Bronchial epithelial cell (primary cell): ENCODE measurements around the gene C3orf18. TPM values are rescaled to one million over a fixed set of nuclear protein-coding genes. Genes with fewer than 3 reads are reported as not detected.

Experiments used
- DNase-seq: peaks from one replicate; pipeline ENCODE4 v3.0.0-alpha.2; 2010; ENCODE audit warnings: low read depth
- FAIRE-seq: peaks from 2 replicates; lab custom pipeline; 2011; peaks lifted over from hg19 to GRCh38; lab: Jason Lieb, UNC
- H3K27me3 ChIP-seq: 2 replicates; pipeline ENCODE4 v1.5.1; 2011; ENCODE audit warnings: low read length; ENCODE audit not compliant: control insufficient read depth, insufficient read depth
- H3K36me3 ChIP-seq: 2 replicates; pipeline ENCODE4 v1.5.1; 2011; ENCODE audit warnings: low read length; ENCODE audit not compliant: control insufficient read depth, insufficient read depth
- H3K4me3 ChIP-seq: 2 replicates; pipeline ENCODE4 v1.5.1; 2011; ENCODE audit warnings: mild to moderate bottlenecking, low read depth, low read length, control low read depth
- total RNA-seq: library from RNA; depleted of rRNA; stranded (reverse); fragments of >200 nt; gene quantifications from 2 replicates; pipeline ENCODE4 v1.2.1, GENCODE V29; 2014
- TF ChIP-seq, protein P1 (sequence below): IDR thresholded peaks from 2 replicates; pipeline ENCODE4 v1.5.1; 2011; ENCODE audit warnings: mild to moderate bottlenecking, moderate library complexity, low read length, control low read depth, inconsistent platforms; ENCODE audit not compliant: insufficient read depth, severe bottlenecking

C3orf18 gene
- total RNA-seq, 1 donor from 2014 or later, result 3.2 TPM

DNA sequence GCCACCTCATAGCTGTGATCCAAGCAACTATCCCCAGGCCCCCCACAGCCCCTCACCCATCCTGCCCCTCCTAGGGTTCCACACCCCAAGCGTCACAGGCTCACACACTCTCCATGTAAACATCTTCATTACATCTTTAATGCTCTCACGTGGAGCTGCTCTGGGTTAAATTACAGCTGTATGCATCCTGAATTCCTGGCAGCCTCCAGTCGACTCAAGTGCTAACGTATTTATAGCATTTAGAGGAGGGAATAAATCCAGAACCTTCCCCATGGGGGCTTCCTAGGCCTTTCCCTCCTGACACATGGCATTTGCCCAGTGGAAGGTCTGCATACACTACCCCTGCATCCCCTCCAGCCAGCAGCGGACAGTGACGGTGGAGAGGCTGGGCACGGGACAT lies 9.6 kb downstream of the C3orf18 start:
- Histone ChIP-seq H3K36me3 (no peaks in the 10 kb centered on the region), H3K4me3 (no peak overlapping the region), H3K27me3 (peaks cover 1% of the 10 kb centered on the region)
- TF ChIP-seq, protein P1, sequence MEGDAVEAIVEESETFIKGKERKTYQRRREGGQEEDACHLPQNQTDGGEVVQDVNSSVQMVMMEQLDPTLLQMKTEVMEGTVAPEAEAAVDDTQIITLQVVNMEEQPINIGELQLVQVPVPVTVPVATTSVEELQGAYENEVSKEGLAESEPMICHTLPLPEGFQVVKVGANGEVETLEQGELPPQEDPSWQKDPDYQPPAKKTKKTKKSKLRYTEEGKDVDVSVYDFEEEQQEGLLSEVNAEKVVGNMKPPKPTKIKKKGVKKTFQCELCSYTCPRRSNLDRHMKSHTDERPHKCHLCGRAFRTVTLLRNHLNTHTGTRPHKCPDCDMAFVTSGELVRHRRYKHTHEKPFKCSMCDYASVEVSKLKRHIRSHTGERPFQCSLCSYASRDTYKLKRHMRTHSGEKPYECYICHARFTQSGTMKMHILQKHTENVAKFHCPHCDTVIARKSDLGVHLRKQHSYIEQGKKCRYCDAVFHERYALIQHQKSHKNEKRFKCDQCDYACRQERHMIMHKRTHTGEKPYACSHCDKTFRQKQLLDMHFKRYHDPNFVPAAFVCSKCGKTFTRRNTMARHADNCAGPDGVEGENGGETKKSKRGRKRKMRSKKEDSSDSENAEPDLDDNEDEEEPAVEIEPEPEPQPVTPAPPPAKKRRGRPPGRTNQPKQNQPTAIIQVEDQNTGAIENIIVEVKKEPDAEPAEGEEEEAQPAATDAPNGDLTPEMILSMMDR, result no peak
- FAIRE-seq (no peak), DNase-seq (no peak)

DNA sequence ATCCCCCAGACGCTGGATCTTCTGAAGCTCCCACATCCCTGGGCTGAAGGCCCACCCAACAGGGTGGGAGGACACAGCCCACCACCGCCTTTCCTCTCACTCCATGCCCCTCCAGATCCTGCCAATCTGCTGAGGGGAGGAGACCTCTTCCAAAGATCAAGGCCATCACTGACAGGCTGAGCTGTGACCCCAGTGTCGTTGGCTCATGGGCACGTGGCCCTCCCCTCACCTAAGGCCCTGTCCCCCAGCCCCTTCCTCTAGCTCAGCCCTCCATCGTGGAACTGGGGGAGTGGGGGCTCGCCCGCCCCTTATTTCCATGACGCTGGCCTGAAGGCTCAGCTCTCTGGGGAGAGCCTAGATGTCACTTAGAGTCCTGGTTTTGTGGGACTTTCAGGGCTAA lies 10.4 kb downstream of the C3orf18 start:
- DNase-seq (no peak), FAIRE-seq (no peak)
- Histone ChIP-seq H3K4me3 (no peak overlapping the region), H3K36me3 (no peaks in the 10 kb centered on the region), H3K27me3 (peaks cover 1% of the 10 kb centered on the region)
- TF ChIP-seq, protein P1, result no peak

DNA sequence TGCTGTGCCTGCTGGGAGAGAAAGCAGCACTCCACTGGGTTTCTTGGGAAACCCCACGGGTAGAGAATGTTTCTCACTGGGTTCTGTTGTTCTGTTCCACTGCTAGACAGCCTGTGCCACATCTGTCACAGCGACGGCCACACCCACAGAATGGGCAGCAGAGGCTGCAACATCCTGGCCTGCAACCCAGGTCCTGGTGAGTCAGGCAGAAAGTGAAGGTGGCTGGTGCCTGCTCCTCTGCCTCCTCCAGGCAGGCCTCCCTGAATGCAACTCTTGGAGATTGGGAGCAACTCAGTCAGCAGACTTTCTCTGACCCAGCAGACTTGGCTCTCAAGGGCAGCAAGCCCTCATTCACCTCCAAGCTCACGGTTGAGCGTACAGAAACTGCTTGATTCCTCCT lies 13.0 kb downstream of the C3orf18 start:
- Histone ChIP-seq H3K4me3 (no peak overlapping the region), H3K27me3 (peaks cover 1% of the 10 kb centered on the region), H3K36me3 (no peaks in the 10 kb centered on the region)
- TF ChIP-seq, protein P1, result no peak
- DNase-seq (no peak), FAIRE-seq (no peak)

DNA sequence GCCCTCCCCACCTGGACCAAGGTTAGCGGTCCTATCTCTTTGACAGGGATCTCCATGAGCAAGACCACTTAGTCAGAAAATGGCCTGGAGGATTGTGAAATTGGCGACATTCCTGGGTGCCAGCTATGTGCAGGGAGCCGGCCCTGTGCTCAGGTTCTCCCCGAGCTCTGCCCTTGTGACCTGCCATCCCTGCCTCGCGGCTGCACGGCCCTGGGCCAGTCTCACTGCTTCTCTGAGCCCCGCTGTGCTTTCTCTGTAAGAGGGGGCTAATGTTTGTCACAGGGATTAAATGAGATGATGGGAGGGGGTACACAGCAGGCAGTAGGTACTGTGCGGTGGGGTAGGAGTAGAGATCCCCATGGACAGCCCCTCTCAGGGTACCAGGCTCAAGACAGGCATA lies 14.9 kb downstream of the C3orf18 start:
- FAIRE-seq (no peak), DNase-seq (no peak)
- TF ChIP-seq, protein P1, result no peak
- H3K36me3 ChIP-seq, result no peaks in the 10 kb centered on the region
- H3K27me3 ChIP-seq, result peaks cover 1% of the 10 kb centered on the region
- H3K4me3 ChIP-seq, result no peak overlapping the region

DNA sequence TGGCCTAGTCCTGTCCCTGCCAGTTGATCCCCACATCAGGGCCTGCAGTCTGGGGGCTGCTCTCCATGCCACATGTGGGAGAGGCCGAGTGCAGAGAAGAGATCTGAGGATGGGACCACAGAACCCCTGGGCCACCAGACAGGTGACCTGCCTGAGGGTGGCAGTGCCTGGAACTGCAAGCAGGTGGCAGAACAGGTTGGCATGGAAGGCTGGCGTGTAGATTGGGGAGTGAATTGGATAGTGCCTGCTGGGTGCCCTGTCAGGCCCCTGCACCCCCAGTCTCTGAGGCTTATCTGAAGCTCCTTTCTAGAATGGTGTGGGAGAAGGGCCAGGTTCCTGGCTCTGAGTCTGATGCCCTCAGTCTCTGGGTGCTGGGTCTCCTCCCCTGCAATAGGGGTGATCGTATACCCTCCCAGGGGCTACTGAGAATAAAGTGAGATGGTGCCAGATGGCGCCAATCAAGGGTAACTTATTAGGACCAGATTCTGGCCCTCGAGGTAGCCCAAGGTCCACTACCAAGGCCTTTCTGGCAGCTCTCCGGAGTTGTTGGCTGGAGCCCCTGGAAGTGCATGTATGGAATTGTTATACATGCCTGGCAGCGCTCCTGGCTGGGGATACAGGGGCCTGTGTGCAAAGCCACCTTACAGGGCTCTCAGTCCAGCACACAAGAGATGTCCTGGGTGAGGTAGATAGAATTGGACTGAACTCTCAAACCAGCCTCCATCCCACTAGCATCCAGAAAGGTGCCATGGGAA lies 15.7 kb downstream of the C3orf18 start:
- DNase-seq (no peak), FAIRE-seq (no peak)
- H3K36me3 ChIP-seq, result no peaks in the 10 kb centered on the region
- no peaks in the 10 kb centered on the region for H3K27me3 ChIP-seq
- TF ChIP-seq, protein P1, result peak; percentile 37
- no peak overlapping the region for H3K4me3 ChIP-seq
